Thyroid gland (tissue), 4 donors: ENCODE data around the gene ST7.

Experiments used
- CTCF ChIP-seq, 6 experiments: fragments of 200-600 bp in 3 of 6; fragments of 450-650 bp in 3 of 6; sonication (generic) in 3 of 6; IDR thresholded peaks; one replicate each; pipeline ENCODE4 v1.5.1; 2016 to 2019; ENCODE audit warnings: antibody characterized with exemption in 6 of 6, mild to moderate bottlenecking in 2 of 6, inconsistent platforms in 1 of 6, moderate library complexity in 1 of 6
- POLR2A ChIP-seq, 2 donors: fragments of 450-650 bp; IDR thresholded peaks; one replicate each; pipeline ENCODE4 v1.6.1; 2017; ENCODE audit warnings: antibody characterized with exemption in 2 of 2, mild to moderate bottlenecking in 2 of 2, moderate library complexity in 1 of 2

GRCh38 chr7:117178600-117178999 lies 225.3 kb downstream of the ST7 start:
- TF ChIP-seq CTCF (IDR thresholded peaks at IDR 0.05): no peak
- TF ChIP-seq POLR2A (IDR thresholded peaks at IDR 0.05): no peak
